Measurements from ENCODE around the gene RBCK1.
A peak's percentile ranks its signal among the peaks of the same experiment; 100 is the strongest.
"Not testable (repeated sequence)": the region's sequence is repeated elsewhere in the genome, so short reads cannot be mapped to it uniquely, and the experiment has no call there.

RBCK1 gene

GRCh38 chr20:376750-377149 lies 31.3 kb upstream of the RBCK1 start:
- DNase-seq, result no peak

DNA sequence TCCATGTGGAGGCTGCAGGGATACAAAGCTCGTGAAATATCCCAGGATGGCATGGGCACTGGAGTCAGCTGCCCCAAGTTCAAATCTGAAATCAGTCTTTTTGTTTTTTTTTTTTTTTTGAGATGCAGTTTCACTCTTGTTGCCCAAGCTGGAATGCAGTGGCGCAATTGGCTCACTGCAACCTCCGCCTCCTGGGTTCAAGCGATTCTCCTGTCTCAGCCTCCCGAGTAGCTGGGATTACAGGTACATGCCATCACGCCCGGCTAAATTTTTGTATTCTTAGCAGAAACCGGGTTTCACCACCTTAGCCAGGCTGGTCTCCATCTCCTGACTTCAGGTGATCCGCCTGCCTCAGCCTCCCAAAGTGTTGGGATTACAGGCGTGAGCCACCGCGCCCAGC lies 30.5 kb upstream of the RBCK1 start:
- DNase-seq, result not testable (repeated sequence)

GRCh38 chr20:378961-379336 lies 29.1 kb upstream of the RBCK1 start:
- no peak for DNase-seq

DNA sequence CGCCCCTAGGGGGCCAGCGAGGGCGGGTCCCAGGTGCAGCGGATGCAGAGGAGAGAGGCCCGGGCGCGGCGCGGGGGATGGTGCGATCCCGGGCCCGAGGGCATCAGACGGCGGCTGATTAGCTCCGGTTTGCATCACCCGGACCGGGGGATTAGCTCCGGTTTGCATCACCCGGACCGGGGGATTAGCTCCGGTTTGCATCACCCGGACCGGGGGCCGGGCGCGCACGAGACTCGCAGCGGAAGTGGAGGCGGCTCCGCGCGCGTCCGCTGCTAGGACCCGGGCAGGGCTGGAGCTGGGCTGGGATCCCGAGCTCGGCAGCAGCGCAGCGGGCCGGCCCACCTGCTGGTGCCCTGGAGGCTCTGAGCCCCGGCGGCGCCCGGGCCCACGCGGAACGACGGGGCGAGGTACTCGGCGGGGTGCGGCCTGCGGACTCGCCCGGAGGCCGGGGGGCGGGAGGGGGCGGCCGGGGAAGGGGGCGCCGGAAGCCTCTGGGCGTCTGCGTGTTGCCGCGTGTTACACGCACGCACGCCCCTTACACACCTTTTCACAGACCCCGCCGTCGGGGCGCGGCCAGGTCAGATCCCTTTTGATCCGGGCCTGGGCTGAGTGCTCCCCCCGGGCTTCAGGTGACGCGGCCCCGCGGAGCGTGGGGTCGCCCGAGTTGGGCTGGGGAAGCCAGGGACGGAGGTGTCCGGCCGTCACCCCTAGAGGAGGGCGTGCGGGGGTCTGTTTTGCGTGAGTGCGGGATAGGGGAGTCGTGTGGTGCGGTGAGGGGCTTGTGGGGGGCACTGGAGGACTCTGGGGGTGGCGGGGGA lies 27.1 kb upstream of the RBCK1 start:
- no peak for DNase-seq

- DNase-seq, result peak; percentile 63
These were observed 26.4 kb upstream of the RBCK1 start for GRCh38 chr20:381581-382290.

GRCh38 chr20:382291-383115 lies 25.6 kb upstream of the RBCK1 start:
- DNase-seq, result no peak

GRCh38 chr20:383889-384288 lies 24.2 kb upstream of the RBCK1 start:
- no peak for DNase-seq

- no peak for DNase-seq
These were observed 23.4 kb upstream of the RBCK1 start for GRCh38 chr20:384723-385122.

DNA sequence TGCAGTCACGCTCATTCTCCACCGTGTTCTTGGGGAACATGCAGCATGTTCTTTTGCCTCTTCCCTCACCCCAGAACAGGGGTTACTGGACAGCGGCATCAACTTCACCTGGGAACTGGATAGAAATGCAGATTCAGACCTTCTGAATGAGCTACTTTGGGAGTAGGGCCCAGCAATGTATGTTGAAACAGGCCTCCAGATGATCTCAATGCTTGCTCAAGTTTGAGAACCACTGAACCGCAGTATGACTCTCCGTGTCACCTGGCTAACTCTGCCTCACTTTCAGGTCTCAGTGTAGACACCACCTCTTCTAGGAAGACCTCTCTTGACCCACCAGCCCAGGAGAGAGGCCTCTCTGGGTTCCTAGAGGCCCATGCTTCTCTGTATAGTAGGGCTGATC lies 22.7 kb upstream of the RBCK1 start:
- DNase-seq, result no peak

DNA sequence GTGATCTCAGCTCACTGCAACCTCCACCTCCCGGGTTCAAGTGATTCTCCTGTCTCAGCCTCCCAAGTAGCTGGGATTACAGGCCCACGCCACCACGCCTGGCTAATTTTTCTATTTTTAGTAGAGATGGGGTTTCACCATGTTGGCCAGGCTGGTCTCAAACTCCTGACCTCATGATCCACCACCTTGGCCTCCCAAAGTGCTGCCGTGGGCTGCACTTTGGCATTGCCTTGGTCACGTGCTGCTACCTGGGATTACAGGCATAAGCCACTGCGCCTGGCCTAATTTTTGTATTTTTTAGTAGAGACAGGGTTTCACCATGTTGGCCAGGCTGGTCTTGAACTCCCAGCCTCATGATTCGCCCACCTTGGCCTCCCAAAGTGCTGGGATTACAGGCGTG lies 21.5 kb upstream of the RBCK1 start:
- not testable (repeated sequence) for DNase-seq

- DNase-seq, result no peak
These were observed 20.6 kb upstream of the RBCK1 start for GRCh38 chr20:387520-387919.

DNA sequence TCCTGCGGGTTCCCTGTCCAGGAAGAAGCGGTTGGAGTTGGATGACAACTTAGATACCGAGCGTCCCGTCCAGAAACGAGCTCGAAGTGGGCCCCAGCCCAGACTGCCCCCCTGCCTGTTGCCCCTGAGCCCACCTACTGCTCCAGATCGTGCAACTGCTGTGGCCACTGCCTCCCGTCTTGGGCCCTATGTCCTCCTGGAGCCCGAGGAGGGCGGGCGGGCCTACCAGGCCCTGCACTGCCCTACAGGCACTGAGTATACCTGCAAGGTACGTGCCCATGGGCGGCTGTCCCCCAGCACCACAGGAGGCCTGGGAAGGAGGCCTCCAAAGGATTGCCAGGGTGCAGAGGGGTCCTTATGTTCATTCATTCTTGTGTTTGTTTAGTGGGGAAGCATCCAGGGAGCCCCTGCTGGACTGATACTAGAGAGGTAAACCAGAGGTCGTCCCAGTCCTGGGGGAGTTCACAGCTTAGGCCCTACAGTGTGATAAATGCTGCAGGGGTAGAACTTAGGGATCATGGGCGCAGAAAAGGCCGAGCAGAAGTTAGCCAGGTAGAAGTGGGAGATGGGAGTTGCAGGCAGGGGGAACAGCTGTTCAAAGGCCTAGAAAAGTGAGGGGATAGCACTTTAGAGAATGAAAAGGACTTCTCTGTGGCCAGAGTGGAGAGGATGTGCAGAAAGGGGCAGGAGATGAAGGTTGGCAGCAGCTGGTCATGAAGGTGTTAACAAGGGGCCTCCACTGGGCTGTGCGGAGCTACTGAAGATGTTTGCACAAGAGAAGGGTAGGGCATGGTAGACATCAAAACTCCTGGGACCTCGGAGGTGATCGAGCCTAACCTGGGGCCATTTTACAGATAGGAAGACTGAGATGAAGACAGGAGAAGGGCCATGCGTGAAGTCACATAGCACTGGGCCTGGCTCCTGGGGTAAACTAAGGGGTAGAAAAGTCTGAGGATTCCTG lies 19.8 kb upstream of the RBCK1 start:
- no peak for DNase-seq

DNA sequence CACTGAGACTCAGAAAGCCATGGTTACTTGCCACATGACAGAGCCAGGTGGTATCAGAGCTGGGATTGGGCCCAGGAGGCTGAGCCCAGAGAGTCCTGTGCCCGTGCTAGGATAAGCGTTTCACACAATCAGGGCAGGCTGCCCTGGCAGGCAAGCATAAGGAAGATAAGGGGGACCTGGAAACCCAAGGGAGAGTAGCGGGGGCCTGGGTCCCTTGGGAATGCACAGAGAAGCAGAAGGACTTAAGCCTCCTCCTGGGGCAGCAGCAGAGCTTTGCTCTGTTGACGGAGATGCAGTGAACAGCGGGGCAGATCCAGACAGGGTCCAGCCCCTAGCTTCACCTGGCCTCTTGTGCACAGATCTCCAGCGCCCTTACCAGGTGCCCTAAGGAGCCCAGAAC lies 18.9 kb upstream of the RBCK1 start:
- no peak for DNase-seq

DNA sequence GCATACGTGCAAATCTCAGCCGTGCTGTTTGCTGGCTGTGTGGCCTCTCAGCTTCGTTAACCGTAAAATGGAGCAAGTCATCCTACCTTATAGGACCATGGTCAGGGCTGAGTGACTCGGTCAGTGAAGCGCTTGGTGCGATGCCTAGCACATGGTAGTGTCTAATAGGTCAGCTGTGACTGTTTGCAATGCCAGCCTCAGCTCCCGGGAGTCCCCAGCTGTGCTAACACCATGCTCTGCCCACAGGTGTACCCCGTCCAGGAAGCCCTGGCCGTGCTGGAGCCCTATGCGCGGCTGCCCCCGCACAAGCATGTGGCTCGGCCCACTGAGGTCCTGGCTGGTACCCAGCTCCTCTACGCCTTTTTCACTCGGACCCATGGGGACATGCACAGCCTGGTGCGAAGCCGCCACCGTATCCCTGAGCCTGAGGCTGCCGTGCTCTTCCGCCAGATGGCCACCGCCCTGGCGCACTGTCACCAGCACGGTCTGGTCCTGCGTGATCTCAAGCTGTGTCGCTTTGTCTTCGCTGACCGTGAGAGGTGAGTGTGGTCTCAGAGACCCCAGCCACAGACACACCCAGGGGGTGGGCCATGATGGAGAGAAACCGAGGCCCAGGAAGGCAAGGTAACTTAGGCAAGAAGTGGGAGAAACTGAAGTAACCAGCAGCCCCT lies 16.9 kb upstream of the RBCK1 start:
- DNase-seq, result no peak

- DNase-seq, result not testable (repeated sequence)
These were observed 14.8 kb upstream of the RBCK1 start for GRCh38 chr20:393296-393695.

- no peak for DNase-seq
These were observed 11.9 kb upstream of the RBCK1 start for GRCh38 chr20:396252-396618.

GRCh38 chr20:396619-397431 lies 11.3 kb upstream of the RBCK1 start:
- DNase-seq, result no peak

DNA sequence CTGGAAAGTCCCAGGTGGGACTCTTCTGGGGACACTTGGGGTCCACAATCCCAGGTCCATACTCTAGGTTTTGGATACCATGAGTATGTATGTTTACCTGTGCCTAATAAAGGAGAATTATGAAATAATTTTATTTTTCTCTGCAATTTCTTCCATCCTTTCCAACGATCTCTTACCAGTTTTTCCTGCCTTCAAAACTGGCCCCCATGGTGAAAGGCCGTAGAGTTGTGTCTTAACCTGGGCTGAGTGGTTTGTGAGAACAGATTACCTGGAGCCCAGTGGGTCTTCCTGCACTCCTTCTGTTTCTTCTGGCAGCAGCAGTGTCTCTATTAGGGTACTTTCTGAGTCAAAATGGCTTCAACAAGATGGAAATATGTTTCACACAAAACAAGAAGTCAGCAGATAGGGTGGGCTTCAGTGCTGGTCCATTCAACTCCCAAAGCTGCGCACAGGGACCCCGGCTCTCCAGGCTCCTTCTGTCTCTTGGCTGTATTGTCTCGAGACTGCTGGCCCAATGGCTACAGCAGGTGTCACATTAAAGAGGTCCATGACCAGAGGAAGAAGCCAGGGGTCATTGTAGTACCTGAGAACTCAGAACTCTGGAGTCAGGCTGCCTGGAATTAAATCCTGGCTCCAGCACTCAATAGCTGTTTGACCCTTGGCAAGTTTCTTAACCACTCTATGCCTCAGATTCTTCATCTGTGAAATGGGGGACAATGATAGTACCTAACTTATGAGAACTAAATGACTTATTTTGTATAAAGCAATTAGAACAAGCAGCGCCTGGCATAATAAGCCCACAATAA lies 10.5 kb upstream of the RBCK1 start:
- DNase-seq, result no peak

GRCh38 chr20:399182-399707 lies 8.9 kb upstream of the RBCK1 start:
- no peak for DNase-seq

DNA sequence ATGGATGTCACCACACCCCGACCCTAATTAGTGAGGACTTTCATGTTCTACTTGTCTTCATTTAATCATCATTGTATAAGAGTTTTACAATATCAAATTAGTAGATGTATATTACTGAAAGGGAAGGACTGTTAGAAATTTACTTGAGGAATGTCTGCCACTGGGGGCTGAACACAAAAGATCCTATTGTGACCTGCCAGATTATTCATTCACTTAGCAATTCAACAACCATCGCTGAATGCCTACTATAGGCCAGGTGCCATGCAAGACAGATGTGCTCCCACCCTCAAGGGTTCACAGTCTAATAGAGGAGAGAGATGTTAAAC lies 8.0 kb upstream of the RBCK1 start:
- DNase-seq, result no peak
